ENCODE measurements around the gene JUNB. TPM values are rescaled to one million over a fixed set of nuclear protein-coding genes. Genes with fewer than 3 reads are reported as not detected.

Gene JUNB
- total and polyA plus RNA-seq, 2 of the 13 experiments (the other 11 are each of a cell fraction or from before 2014, with no cell fraction given), result 7.7 to 8.2 TPM

- TF ChIP-seq ZBTB40 (IDR thresholded peaks at IDR 0.05), result no peak
- TF ChIP-seq ZBTB40 (CRISPR knock-in tag; IDR thresholded peaks at IDR 0.05), result no peak
- TF ChIP-seq HMG20B (CRISPR knock-in tag; conservative IDR thresholded peaks at IDR 0.05), result no peak
- no peak for TF ChIP-seq MTA3 (CRISPR knock-in tag; IDR thresholded peaks at IDR 0.05)
- TF ChIP-seq KMT2B (CRISPR knock-in tag; IDR thresholded peaks at IDR 0.05), result no peak
- TF ChIP-seq RFX3 (CRISPR knock-in tag; IDR thresholded peaks at IDR 0.05), result no peak
- TF ChIP-seq ZMAT3 (CRISPR knock-in tag; conservative IDR thresholded peaks at IDR 0.05), result no peak
- TF ChIP-seq ZNF281 (CRISPR knock-in tag; IDR thresholded peaks at IDR 0.05; ENCODE audit: borderline replicate concordance), result no peak
Measured at GRCh38 chr19:12763100-12763499, 28.2 kb upstream of the JUNB start (continued).

All from HepG2 (cell line).